Endodermal cell (in vitro differentiated cells): ENCODE data around the gene TPCN2. TPM values are rescaled to one million over a fixed set of nuclear protein-coding genes. Genes with fewer than 3 reads are reported as not detected.

Experiments
- DNase-seq: peaks from one replicate; pipeline ENCODE4 v3.0.0-alpha.2; 2017
- H3K27ac ChIP-seq: 2 replicates; pipeline ENCODE4 v1.5.1; 2013; ENCODE audit warnings: mild to moderate bottlenecking, low read depth, low read length, moderate library complexity
- H3K27me3 ChIP-seq: 2 replicates; pipeline ENCODE4 v1.6.1; 2013; ENCODE audit warnings: mild to moderate bottlenecking, low read length, moderate library complexity; ENCODE audit not compliant: insufficient read depth, control insufficient read depth, poor library complexity, severe bottlenecking
- H3K36me3 ChIP-seq: 2 replicates; pipeline ENCODE4 v1.7.0; 2013; ENCODE audit warnings: mild to moderate bottlenecking, low read length, moderate library complexity; ENCODE audit not compliant: control insufficient read depth, insufficient read depth
- H3K4me1 ChIP-seq: one replicate; pipeline ENCODE4 v1.7.0; 2013; ENCODE audit warnings: low read length; ENCODE audit not compliant: control insufficient read depth, insufficient read depth
- H3K4me3 ChIP-seq: 2 replicates; pipeline ENCODE4 v1.5.1; 2013; ENCODE audit warnings: mild to moderate bottlenecking, low read length, moderate library complexity
- H3K9ac ChIP-seq: 2 replicates; pipeline ENCODE4 v1.6.1; 2013; ENCODE audit warnings: mild to moderate bottlenecking, low read length, moderate library complexity; ENCODE audit not compliant: poor library complexity, severe bottlenecking; ENCODE audit errors: extremely low read depth
- H3K9me3 ChIP-seq: 2 replicates; pipeline ENCODE4 v1.6.1; 2013; ENCODE audit warnings: mild to moderate bottlenecking, low read length, moderate library complexity; ENCODE audit not compliant: control insufficient read depth
- H3K27ac Mint-ChIP-seq: 2 replicates; pipeline ENCODE4 v1.8.0; 2020; ENCODE audit warnings: mixed read lengths
- H3K27me3 Mint-ChIP-seq: 2 replicates; pipeline ENCODE4 v1.8.0; 2021; ENCODE audit warnings: mild to moderate bottlenecking, mixed read lengths; ENCODE audit not compliant: insufficient read depth
- H3K36me3 Mint-ChIP-seq: 2 replicates; pipeline ENCODE4 v1.8.0; 2020; ENCODE audit warnings: low read depth, mixed read lengths
- H3K4me1 Mint-ChIP-seq: 2 replicates; pipeline ENCODE4 v1.8.0; 2020; ENCODE audit warnings: mixed read lengths
- H3K4me3 Mint-ChIP-seq: 2 replicates; pipeline ENCODE4 v1.8.0; 2020; ENCODE audit warnings: mild to moderate bottlenecking, moderate library complexity, mixed read lengths
- H3K9me3 Mint-ChIP-seq: 2 replicates; pipeline ENCODE4 v1.8.0; 2020; ENCODE audit warnings: mild to moderate bottlenecking, mixed read lengths
- CTCF ChIP-seq: fragments of 200-600 bp; sonication (generic); conservative IDR thresholded peaks from 2 replicates; pipeline ENCODE4 v1.5.0; 2021; ENCODE audit warnings: antibody characterized with exemption, mild to moderate bottlenecking
- WGBS, 2 experiments: methylation state at CpG; one replicate each; pipeline versions ENCODE4 v1.1.5 to v1.1.7; 2013; ENCODE audit warnings: missing lambda C conversion rate in 2 of 2, mixed read lengths in 1 of 2; ENCODE audit not compliant: insufficient coverage in 1 of 2, insufficient read length in 1 of 2; 5-methylcytosine and 5-hydroxymethylcytosine counted together
- total RNA-seq, 2 donors: library from RNA; stranded (reverse); fragmentation: NEBNext Ultra II Directional in 1 of 2; extraction: Animal tissue kit (Norgen Biotek cat#: 25700) in 1 of 2; gene quantifications; 2 replicates in 1 of 2; 3 replicates in 1 of 2; pipeline ENCODE4 v1.2.1, GENCODE V29; 2021

The TPCN2 gene
- total RNA-seq, 2 donors from 2014 or later: 20.7 to 27.9 TPM

GRCh38 chr11:69122630-69123431, 74.1 kb downstream of the TPCN2 start:
- peak overlapping the region; percentile 91 for H3K27ac Mint-ChIP-seq
- H3K4me1 ChIP-seq: peaks cover 5% of the 10 kb centered on the region
- H3K36me3 ChIP-seq: no peaks in the 10 kb centered on the region
- peaks cover 15% of the 10 kb centered on the region for H3K4me1 Mint-ChIP-seq
- H3K27me3 Mint-ChIP-seq: no peaks in the 10 kb centered on the region
- peak overlapping the region; percentile 44 for H3K4me3 Mint-ChIP-seq
- H3K27ac ChIP-seq: peak overlapping the region; percentile 73
- peak; percentile 98 for DNase-seq
- 7 to 10% methylated on average over 20 to 27 of the region's 27 CpGs for WGBS, 2 experiments
- peak overlapping the region; percentile 69 for H3K9ac ChIP-seq
- H3K9me3 Mint-ChIP-seq: peaks cover 10% of the 10 kb centered on the region
- H3K27me3 ChIP-seq: no peaks in the 10 kb centered on the region
- TF ChIP-seq CTCF: no peak
- peaks cover 9% of the 10 kb centered on the region for H3K9me3 ChIP-seq
- no peaks in the 10 kb centered on the region for H3K36me3 Mint-ChIP-seq
- peak overlapping the region; percentile 58 for H3K4me3 ChIP-seq

- no peak overlapping the region for H3K9ac ChIP-seq
- peaks cover 5% of the 10 kb centered on the region for H3K4me1 ChIP-seq
- Mint-ChIP-seq H3K27ac (peak overlapping the region; percentile 91), H3K9me3 (peaks cover 17% of the 10 kb centered on the region), H3K4me1 (peaks cover 15% of the 10 kb centered on the region), H3K36me3 (no peaks in the 10 kb centered on the region), H3K4me3 (peak overlapping the region; percentile 44), H3K27me3 (no peaks in the 10 kb centered on the region)
- peaks cover 19% of the 10 kb centered on the region for H3K9me3 ChIP-seq
- no peaks in the 10 kb centered on the region for H3K27me3 ChIP-seq
- TF ChIP-seq CTCF: peak; percentile 53
- 80 to 83% methylated on average over 15 to 27 of the region's 27 CpGs for WGBS, 2 experiments
- peak overlapping the region; percentile 58 for H3K4me3 ChIP-seq
- H3K36me3 ChIP-seq: no peaks in the 10 kb centered on the region
- H3K27ac ChIP-seq: no peak overlapping the region
- DNase-seq: peak; percentile 83
Measured at GRCh38 chr11:69123593-69124545, 75.1 kb downstream of the TPCN2 start.

DNA sequence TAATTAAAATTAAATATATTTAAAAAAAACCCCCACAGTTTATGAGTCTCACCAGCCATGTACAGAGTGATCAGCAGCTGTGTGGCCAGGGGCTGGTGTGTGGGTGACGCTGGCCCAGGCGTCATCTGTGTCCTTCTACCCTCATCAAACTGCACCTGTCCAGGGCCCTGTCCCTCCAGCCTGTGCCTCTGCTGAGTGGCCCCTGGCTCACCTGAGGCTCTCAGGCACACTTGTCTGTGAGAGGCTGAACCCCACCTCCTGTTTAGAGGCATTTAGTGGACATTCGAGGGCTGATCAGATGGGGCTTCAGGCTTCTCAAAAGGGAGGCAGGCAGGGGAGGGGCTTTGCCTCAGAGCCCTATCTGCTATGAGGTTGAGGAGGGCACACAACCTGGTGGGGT, 77.1 kb downstream of the TPCN2 start:
- H3K36me3 ChIP-seq: no peaks in the 10 kb centered on the region
- WGBS, 2 experiments: 89 to 100% methylated on average over 1 to 3 of the region's 3 CpGs
- H3K27me3 ChIP-seq: no peaks in the 10 kb centered on the region
- peaks cover 13% of the 10 kb centered on the region for H3K9me3 ChIP-seq
- no peak overlapping the region for H3K4me3 ChIP-seq
- no peak for DNase-seq
- no peak overlapping the region for H3K27ac ChIP-seq
- no peak overlapping the region for H3K9ac ChIP-seq
- Mint-ChIP-seq H3K27ac (no peak overlapping the region), H3K36me3 (no peaks in the 10 kb centered on the region), H3K4me3 (no peak overlapping the region), H3K4me1 (peaks cover 16% of the 10 kb centered on the region), H3K27me3 (no peaks in the 10 kb centered on the region), H3K9me3 (peaks cover 13% of the 10 kb centered on the region)
- H3K4me1 ChIP-seq: peaks cover 5% of the 10 kb centered on the region
- no peak for TF ChIP-seq CTCF
